Left kidney (tissue), 2 donors: ENCODE results near the gene KDM2A. TPM values are rescaled to one million over a fixed set of nuclear protein-coding genes. Genes with fewer than 3 reads are reported as not detected.
A peak's percentile ranks its signal among the peaks of the same experiment; 100 is the strongest.
"Not testable (repeated sequence)": the region's sequence is repeated elsewhere in the genome, so short reads cannot be mapped to it uniquely, and the experiment has no call there.

ENCODE experiments used
- DNase-seq: peaks from one replicate; pipeline ENCODE4 v3.0.0-alpha.2; 2013
- polyA plus RNA-seq: library from polyadenylated mRNA; unstranded; fragments of 120-200 nt; gene quantifications from one replicate; pipeline ENCODE4 v1.2.1, GENCODE V29; 2013; ENCODE audit not compliant: insufficient read length

Gene KDM2A
- polyA plus RNA-seq, 1 donor = 87.2 TPM

GRCh38 chr11:67260885-67261639 lies 142.0 kb downstream of the KDM2A start:
- not testable (repeated sequence) for DNase-seq

DNA sequence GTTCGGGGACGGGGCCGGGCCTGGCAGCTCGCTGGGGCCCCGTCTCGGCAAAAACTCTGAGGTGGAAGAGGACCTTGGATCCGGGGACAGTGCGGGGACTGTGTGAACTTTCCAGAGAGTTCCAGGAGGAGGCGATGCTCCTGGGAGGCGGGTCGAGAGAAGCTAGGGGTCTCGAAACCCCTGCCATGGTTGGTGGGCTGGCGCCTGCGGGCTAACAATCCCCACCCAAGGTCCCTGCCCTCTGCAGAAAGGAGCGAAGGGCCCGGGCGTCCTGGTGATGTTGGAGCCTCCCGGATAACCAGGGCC lies 142.5 kb downstream of the KDM2A start:
- DNase-seq = no peak

DNA sequence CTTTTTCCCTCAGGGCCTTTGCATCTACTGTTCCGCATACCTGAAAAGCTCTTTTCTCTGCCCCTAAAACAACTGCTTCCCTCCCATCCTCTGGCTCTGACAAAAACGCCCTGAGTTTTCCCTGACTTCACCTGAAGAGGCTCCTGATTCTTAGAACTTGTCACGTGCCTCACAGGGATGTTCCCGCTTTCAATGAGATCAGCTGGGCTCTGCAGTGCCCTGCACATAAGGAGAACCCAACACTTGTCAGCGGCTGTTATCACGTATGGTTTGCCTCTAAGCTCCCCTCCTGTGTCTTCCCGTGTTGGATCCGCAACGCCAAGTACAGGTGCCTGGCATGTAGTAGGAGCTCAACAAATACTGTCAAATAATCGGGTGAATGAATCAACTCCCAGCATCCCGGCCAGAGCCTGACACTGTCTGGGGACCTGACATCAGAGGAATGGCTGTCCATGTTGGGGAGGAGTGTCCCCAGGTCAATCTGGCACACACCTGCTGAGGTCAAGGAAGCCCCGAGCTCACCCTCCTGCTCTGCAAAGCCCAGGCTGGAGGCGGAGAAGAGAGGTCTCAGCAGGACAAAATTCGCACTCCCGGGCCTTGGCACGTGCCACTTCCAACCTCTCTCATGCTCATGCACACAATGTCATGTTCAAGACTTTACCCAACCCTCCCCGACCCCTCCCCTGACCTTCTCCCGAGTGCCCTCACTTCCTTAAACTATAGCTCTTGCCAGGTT lies 143.1 kb downstream of the KDM2A start:
- DNase-seq = no peak

DNA sequence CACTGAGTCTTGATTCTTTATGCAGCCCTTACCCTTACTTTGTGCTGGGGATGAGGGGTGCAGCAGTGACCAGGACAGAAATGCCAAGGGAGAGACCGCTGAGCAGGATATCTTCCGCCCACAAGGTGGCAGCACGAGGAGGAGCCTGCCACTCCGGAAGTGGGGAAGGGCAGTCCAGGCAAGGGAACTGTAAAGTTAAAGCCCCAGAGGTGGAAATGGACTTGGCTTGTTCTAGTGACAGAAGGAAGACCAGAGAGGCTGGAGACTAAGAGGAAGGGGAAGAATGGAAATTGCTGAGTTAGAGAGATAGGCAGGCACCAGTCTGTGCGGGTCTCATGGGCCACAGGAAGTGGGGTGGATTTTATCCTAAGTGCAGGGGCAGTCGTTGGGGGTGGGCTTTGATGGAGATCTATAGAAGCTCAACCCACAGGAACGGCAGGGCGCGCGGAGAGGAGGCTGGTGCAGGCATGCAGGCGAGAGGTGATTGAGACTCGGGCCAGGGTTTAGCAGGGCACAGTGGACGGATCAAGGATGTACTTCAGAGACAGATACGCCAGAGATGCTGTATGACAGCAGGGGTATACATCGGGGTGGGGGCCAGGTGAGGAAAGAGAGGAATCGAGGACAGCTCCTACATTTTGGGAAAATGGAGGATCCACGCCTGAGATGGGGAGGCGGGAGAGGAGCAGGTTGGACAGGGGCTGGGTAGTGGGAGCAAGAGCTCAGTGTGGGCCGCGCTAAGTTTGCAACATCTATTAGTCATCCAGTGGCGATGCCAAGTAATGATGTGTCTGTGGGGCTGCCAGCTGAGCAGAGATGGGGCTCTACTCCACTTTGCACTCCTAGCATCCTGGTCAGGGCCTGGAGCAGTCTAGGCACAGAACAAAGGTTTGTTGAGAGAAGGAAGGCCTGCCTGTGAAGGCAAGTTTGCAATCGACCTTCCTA lies 143.9 kb downstream of the KDM2A start:
- peak; percentile 75 for DNase-seq

DNA sequence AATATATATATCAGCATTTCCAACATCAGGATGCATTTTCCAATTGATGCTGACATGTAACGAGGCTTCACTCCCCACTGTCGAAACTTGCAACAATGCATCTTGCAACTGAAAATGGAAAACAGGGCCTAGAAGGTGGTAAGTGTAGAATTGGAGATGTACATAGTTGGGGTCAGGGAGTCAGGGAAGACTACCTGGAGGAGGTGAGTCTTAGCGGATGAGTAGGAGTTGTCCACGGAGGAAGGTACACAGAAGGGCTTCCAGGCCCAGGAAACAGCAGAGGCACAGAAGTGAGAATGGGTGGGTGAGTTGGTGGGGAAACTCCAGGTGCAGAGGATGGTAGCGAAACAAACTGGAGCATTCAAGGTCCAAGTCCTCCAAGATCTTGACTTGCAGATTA lies 145.2 kb downstream of the KDM2A start:
- DNase-seq = no peak

DNA sequence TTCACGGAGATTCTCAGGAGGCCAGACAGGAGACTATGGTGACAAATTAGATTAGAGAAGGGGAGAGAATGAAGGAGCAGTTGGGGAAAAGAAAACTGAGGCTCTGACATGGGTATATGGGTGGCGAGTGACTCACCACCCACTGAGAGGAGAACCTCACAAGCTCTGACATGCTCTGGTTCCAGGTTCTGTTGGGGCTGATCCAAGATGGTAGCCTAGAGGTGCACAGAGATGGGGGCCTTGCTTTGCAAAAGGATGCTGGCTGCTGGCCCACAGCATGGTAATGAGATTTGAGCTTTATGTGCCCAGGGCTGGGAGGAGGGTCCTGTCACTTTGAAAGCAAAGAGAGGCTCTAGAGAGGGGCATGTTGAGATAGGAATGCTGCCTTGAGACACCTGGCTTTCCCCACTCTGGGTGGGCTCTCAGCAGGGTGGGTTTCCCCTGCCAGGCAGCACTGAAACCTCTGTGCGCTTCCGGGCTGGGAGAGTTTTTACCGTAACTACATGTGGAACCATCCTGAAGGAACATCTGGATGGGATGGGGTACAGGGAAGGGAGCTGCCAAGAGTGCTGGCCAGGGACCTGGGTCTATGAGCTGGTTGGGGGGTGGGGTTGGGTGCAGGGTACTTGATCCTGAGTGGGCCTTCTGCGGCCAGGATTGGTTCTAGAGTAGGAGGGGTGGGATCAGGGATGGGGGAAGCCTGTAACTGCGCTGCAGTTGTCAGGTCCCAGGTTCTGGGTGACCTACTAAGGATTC lies 146.0 kb downstream of the KDM2A start:
- DNase-seq = no peak

DNA sequence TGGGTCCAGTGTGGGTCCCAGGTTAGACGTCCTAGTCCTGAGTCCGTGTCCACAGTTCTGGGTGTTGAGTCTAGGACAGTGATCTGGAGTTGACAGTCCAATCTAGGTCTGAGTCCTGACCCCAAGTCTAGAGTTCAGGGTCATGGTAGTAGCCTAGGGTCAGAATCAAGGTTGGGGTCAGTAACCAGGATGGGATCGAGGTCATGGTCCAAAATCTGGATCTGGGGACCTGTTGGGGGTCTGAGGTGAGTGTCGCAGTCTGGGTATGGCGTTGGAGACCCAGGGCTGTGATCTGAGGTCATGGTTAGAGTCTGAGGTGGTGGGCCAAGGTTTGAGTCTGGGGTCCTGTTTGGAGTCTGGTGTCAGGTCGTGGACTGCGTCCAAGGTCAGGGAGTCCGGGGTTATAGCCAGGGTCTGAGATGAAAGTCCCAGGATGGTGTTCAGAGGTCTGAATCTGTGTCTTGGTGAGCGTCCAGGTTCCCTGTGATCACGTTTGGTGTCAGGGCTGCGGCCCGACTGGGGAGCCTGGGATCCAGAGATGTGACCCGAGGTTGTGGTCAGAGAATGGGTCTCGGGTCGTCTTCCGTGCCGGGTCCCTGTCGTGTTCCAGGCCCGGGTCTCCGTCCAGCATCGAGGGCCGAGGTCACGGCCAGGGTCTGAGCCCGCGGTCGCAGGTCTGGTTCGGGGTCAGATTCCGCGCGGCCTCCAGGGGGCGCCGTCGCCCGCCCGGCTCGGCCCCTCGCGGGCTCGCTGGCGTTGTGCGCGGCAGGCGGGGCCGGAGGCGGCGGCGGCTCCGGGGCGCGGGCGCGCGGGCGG lies 146.8 kb downstream of the KDM2A start:
- DNase-seq = no peak

DNA sequence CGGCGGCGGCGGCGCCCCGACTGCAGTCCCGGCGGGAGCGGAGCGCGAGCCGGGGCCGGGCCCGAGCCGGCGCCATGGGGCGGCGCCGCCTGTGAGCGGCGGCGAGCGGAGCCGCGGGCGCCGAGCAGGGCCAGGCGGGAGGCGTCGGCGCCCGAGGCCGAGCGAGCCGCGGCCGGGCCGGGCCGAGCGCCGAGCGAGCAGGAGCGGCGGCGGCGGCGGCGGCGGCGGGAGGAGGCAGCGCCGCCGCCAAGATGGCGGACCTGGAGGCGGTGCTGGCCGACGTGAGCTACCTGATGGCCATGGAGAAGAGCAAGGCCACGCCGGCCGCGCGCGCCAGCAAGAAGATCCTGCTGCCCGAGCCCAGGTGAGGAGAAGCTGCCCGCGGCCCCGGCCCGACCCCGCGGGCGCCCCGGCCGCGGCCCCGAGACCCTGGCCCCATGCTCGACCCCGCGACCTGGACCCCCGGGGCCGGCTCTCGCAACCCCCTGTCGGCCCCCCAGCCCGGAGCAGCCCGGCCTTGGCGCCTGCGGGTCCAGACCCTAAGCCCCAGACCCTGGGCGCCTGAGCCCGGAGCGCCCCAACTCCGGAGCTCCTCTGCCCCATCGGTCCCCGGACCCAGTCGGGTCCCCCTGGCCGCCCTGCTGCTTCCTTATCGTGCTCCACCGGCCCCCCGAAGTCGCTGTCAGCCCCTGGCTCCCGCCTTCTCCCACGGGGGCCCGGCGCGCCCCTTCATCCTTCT lies 147.6 kb downstream of the KDM2A start, which contains the start of gene GRK2:
Gene GRK2 (plus strand): TSS at position 25 of the 739 bp plus-strand sequence. CDS start 227 bp downstream, at position 252.
- no peak for DNase-seq

GRCh38 chr11:67267188-67268080 lies 148.4 kb downstream of the KDM2A start:
- DNase-seq = no peak

GRCh38 chr11:67268081-67268961 lies 149.3 kb downstream of the KDM2A start:
- DNase-seq = no peak

DNA sequence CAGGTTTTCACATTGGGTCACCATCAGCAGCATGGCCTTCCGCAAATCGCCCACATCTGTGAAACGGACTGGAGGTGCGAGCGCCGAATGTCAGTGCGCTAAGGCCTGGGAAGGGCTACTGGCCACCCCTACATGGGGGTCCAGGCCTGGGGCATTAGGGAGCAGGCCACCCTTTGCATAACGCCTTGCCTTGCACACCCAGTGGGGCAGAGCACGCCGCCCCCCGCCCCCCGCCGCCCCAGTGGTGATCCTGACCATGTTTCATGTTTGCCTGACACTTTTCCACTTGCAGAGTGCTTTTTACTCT lies 149.9 kb downstream of the KDM2A start:
- no peak for DNase-seq

DNA sequence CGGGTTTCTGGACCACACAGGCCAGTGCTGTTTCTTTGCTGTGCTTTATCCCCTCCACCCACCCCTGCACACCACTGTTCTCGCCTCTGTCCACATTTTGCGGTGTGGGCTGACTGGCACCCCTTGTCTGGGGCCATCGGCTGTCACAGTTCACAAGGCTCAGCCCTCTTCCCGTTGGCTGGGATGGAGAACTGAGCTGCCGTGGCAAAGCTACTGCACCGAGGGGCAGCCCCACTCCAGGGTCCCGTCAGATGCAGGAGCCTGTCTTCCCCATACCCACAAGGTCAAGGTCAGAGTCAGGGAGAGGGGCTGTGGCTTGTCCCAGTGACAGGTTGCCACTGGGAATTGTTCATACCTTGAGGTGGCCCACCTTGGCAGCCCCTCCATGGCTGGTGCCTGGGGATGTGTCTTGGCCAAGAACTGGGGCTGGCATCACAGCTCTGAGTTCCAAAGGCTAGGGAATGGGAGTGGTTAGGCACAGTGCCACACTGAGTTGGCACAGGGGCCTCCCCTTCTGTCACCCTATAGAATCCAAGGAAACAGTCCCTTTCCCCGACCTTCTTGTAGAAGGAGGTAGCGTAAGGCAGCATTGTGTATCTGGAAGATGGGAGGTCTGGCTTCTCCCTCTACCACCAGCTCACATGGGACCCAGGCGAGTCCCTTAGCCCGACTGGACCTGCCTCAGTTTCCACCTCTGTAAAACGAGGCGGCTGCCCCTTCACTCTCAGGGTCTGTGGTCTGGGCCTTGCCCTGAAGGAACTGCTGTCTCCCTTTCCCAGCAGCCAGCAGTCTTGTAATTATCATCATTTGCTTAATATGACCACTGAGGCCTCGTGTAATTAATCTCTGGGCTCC lies 150.6 kb downstream of the KDM2A start:
- DNase-seq = no peak

GRCh38 chr11:67270256-67271204 lies 151.5 kb downstream of the KDM2A start:
- DNase-seq = no peak

DNA sequence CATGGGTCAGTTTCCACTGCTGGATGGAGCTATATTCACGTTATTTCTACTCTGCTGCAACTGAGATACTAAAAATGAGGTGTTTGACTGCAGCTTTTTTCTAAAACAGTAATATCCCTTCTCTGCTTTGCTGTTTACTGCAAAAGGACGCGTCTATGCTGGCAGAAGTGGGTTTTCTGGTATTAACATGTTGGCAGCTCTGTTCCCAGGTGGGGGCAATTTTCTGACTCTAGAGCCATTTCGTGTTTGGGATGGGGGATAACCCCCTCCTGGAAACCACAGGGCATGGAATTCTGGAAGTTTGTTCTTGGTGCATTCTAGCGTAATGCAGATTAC lies 152.1 kb downstream of the KDM2A start:
- no peak for DNase-seq

GRCh38 chr11:67271541-67272284 lies 152.7 kb downstream of the KDM2A start:
- DNase-seq = no peak
